Osteoblast (primary cell): ENCODE measurements around the gene MESD. TPM values are rescaled to one million over a fixed set of nuclear protein-coding genes. Genes with fewer than 3 reads are reported as not detected.

Source experiments
- DNase-seq: peaks from one replicate; pipeline ENCODE4 v3.0.0; 2011; ENCODE audit warnings: low spot score, mixed read lengths; ENCODE audit not compliant: insufficient read length; ENCODE audit errors: missing footprints
- H2AFZ ChIP-seq: 2 replicates; pipeline ENCODE4 v1.6.0; 2011; ENCODE audit warnings: mild to moderate bottlenecking, low read length
- H3K27ac ChIP-seq: 2 replicates; pipeline ENCODE4 v1.5.1; 2011; ENCODE audit warnings: mild to moderate bottlenecking, low read depth, low read length, moderate library complexity
- H3K27me3 ChIP-seq: 2 replicates; pipeline ENCODE4 v1.6.0; 2012; ENCODE audit warnings: mild to moderate bottlenecking, control low read depth, inconsistent platforms, low read length, moderate library complexity; ENCODE audit not compliant: insufficient read depth
- H3K36me3 ChIP-seq: 2 replicates; pipeline ENCODE4 v1.5.1; 2011; ENCODE audit warnings: mild to moderate bottlenecking, low read length, control low read depth, moderate library complexity; ENCODE audit not compliant: insufficient read depth
- H3K4me1 ChIP-seq: 2 replicates; pipeline ENCODE4 v1.5.1; 2011; ENCODE audit warnings: mild to moderate bottlenecking, low read length, control low read depth, moderate library complexity; ENCODE audit not compliant: insufficient read depth
- H3K4me2 ChIP-seq: 2 replicates; pipeline ENCODE4 v1.6.0; 2011; ENCODE audit warnings: mild to moderate bottlenecking, low read length; ENCODE audit not compliant: insufficient read depth
- H3K4me3 ChIP-seq: fragments of 200-600 bp; sonication (generic); 3 replicates; pipeline ENCODE4 v1.5.1; 2012; ENCODE audit warnings: mild to moderate bottlenecking, low read length, inconsistent platforms; ENCODE audit not compliant: insufficient read depth
- H3K79me2 ChIP-seq: 2 replicates; pipeline ENCODE4 v1.6.0; 2012; ENCODE audit warnings: mild to moderate bottlenecking, low read length, control low read depth, inconsistent platforms; ENCODE audit not compliant: insufficient read depth
- H3K9me3 ChIP-seq: 2 replicates; pipeline ENCODE4 v1.5.1; 2011; ENCODE audit warnings: low read depth, low read length, control low read depth
- H4K20me1 ChIP-seq: 2 replicates; pipeline ENCODE4 v1.6.0; 2012; ENCODE audit warnings: mild to moderate bottlenecking, low read length, control low read depth; ENCODE audit not compliant: insufficient read depth
- total RNA-seq: library from RNA; depleted of rRNA; stranded (reverse); fragments of >200 nt; gene quantifications from 2 replicates; pipeline ENCODE4 v1.2.3, GENCODE V29; 2012
- TF ChIP-seq, protein P1 (sequence below): IDR thresholded peaks from 2 replicates; pipeline ENCODE4 v1.5.1; 2011; ENCODE audit warnings: mild to moderate bottlenecking, low read depth, low read length, moderate library complexity; ENCODE audit errors: extremely low read depth

The MESD gene
- total RNA-seq, 1 donor, result 16.6 TPM

DNA sequence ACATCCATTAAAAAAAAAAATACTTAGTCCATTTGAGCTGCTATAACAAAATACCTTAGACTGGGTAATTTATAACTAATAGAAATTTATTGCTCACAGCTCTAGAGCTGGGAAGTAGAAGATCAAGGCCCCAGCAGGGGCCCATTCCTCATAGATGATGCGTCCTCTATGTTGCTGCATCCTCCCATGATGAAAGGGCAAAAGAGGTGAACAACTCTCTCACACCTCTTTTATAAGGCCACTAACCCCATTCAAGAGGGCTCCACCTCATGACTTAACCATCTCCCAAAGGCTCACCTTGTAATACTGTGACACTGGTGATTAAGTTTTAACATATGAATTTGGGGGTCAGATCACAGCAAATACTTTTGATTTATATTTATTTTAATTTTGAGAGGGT, 8.1 kb upstream of the MESD start:
- no peak for DNase-seq
- H2AFZ ChIP-seq, result no peak overlapping the region
- peaks cover 4% of the 10 kb centered on the region for H4K20me1 ChIP-seq
- H3K4me1 ChIP-seq, result peaks cover 4% of the 10 kb centered on the region
- H3K9me3 ChIP-seq, result no peaks in the 10 kb centered on the region
- TF ChIP-seq, protein P1, sequence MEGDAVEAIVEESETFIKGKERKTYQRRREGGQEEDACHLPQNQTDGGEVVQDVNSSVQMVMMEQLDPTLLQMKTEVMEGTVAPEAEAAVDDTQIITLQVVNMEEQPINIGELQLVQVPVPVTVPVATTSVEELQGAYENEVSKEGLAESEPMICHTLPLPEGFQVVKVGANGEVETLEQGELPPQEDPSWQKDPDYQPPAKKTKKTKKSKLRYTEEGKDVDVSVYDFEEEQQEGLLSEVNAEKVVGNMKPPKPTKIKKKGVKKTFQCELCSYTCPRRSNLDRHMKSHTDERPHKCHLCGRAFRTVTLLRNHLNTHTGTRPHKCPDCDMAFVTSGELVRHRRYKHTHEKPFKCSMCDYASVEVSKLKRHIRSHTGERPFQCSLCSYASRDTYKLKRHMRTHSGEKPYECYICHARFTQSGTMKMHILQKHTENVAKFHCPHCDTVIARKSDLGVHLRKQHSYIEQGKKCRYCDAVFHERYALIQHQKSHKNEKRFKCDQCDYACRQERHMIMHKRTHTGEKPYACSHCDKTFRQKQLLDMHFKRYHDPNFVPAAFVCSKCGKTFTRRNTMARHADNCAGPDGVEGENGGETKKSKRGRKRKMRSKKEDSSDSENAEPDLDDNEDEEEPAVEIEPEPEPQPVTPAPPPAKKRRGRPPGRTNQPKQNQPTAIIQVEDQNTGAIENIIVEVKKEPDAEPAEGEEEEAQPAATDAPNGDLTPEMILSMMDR, result no peak
- H3K4me3 ChIP-seq, result no peak overlapping the region
- H3K36me3 ChIP-seq, result no peaks in the 10 kb centered on the region
- no peak overlapping the region for H3K4me2 ChIP-seq
- peaks cover 10% of the 10 kb centered on the region for H3K79me2 ChIP-seq
- H3K27me3 ChIP-seq, result no peaks in the 10 kb centered on the region
- H3K27ac ChIP-seq, result no peak overlapping the region

- Histone ChIP-seq H3K36me3 (no peaks in the 10 kb centered on the region), H3K9me3 (no peaks in the 10 kb centered on the region), H4K20me1 (no peaks in the 10 kb centered on the region), H3K4me1 (peaks cover 8% of the 10 kb centered on the region), H3K27ac (no peak overlapping the region), H3K4me2 (no peak overlapping the region), H3K4me3 (no peak overlapping the region), H3K79me2 (no peaks in the 10 kb centered on the region), H3K27me3 (no peaks in the 10 kb centered on the region), H2AFZ (no peak overlapping the region)
- no peak for DNase-seq
- TF ChIP-seq, protein P1, result peak; percentile 35
Measured at GRCh38 chr15:80996247-80996646, 6.6 kb upstream of the MESD start.

DNA sequence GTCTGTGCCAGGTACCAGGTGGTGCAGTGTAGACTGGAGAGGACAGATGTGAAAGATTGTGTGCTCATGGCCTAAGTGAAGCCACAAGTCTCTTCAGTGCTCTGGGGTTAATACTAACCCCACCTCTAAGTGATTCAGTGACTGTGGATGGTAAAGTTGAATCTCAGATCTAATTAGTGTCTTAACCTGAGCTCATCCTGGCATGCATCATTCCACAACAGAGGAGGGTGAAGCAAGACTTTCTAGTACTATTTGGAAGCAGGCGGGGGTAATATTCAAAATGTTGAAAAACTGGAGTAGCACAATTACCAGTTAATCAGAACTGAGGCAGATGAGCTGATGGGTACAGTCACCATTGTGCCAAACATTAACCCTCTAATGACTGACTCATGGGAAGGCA, 2.8 kb upstream of the MESD start:
- H3K4me2 ChIP-seq, result no peak overlapping the region
- H3K36me3 ChIP-seq, result no peaks in the 10 kb centered on the region
- no peaks in the 10 kb centered on the region for H3K9me3 ChIP-seq
- H3K4me3 ChIP-seq, result no peak overlapping the region
- H3K27ac ChIP-seq, result no peak overlapping the region
- H3K4me1 ChIP-seq, result peaks cover 31% of the 10 kb centered on the region
- H4K20me1 ChIP-seq, result peaks cover 10% of the 10 kb centered on the region
- DNase-seq, result no peak
- H3K79me2 ChIP-seq, result peaks cover 22% of the 10 kb centered on the region
- H2AFZ ChIP-seq, result no peak overlapping the region
- TF ChIP-seq, protein P1, result no peak
- no peaks in the 10 kb centered on the region for H3K27me3 ChIP-seq

DNA sequence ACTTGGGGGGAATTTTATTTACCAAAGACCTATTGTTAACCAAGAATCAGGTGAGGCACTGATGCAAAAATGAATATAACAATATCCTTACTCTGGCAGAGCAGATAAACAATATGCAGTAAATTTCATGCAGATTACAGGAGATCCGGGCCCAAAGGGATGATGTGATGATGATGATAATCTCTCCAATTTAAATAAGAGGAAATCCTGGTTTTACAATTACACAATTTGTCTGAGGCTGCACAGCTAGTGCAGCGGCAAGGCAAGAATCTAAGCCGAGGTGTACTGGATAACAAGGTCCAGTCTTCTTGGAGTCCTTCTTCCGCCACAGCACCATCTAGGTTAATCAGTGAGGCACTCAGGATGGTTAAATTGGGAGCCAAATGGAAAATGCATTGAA, 2.4 kb upstream of the MESD start:
- Histone ChIP-seq H3K79me2 (peaks cover 25% of the 10 kb centered on the region), H3K36me3 (no peaks in the 10 kb centered on the region), H3K27me3 (no peaks in the 10 kb centered on the region), H2AFZ (no peak overlapping the region), H3K27ac (peak overlapping the region; percentile 91), H3K9me3 (no peaks in the 10 kb centered on the region), H4K20me1 (peaks cover 13% of the 10 kb centered on the region), H3K4me2 (no peak overlapping the region), H3K4me1 (peaks cover 31% of the 10 kb centered on the region), H3K4me3 (no peak overlapping the region)
- no peak for DNase-seq
- TF ChIP-seq, protein P1, result no peak
